GM03348 (cell line): ENCODE results near the gene PRPF6.
A peak's percentile ranks its signal among the peaks of the same experiment; 100 is the strongest.

Experiments
- DNase-seq: peaks from one replicate; pipeline ENCODE4 v3.0.0; 2012; ENCODE audit warnings: low spot score

The PRPF6 gene

DNA sequence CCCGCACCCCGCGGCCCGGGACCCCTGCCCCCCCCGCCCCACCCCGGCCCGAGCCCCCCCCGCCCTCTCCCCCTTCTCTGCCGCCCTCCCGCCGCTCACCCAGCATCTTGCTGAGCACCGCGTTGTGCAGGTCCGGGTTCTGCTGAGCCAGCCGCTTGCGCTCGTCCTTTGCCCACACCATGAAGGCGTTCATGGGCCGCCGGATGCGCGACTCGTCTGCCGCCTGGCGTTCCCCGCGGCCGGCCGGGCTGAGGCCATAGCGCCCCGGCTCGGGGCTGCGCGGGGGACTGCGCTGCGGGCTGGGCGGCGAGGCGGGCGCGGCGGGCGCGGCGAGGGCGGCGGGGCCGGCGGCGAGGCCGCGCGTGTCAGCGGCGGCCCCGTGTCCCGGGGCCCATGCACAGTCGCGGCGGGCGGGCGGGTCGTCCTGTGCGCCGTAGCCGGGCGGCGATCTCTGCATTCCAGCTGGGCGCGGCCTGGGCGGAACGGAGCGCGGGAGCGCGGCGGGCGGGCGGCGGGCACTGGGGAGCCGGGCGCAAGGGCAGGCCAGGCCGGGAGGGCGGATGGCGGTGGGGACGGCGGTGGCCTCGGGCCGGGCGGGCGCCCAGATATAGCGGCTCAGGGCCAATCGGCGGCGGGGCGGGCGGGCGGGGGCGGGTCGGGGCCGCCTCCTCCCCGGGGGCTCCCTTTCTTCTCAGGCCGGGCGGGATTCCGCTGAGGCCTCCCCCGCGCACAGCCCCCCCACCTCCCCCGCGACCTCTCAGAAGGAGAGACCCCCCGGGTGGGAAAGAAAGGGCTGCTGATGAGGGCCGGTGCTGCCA is 68.3 kb downstream of the PRPF6 start, which contains the start of gene SOX18:
Gene SOX18 (minus strand): TSS at position 580 of the 818 bp plus-strand sequence. CDS start 123 bp downstream, at position 457.
- DNase-seq = peak; percentile 54

DNA sequence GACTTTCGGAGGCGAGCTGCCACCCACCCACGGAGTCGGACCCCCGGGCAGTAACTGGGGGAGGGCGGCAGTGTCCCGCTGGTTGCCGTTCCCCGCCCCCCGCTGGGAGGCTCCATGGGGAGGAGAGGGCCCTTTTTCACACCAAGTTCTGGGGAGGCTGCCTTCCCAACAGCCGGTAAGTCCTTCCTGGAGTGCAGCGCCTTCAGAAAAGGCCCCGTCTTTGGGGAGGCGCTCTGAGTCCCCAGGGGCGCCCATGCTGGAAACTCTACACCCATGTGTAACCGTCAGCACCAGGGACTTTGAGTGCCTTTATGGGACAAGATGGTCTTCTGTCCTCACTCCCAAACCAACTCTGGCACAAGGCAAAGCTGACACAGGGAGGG is 68.9 kb downstream of the PRPF6 start:
- no peak for DNase-seq

DNA sequence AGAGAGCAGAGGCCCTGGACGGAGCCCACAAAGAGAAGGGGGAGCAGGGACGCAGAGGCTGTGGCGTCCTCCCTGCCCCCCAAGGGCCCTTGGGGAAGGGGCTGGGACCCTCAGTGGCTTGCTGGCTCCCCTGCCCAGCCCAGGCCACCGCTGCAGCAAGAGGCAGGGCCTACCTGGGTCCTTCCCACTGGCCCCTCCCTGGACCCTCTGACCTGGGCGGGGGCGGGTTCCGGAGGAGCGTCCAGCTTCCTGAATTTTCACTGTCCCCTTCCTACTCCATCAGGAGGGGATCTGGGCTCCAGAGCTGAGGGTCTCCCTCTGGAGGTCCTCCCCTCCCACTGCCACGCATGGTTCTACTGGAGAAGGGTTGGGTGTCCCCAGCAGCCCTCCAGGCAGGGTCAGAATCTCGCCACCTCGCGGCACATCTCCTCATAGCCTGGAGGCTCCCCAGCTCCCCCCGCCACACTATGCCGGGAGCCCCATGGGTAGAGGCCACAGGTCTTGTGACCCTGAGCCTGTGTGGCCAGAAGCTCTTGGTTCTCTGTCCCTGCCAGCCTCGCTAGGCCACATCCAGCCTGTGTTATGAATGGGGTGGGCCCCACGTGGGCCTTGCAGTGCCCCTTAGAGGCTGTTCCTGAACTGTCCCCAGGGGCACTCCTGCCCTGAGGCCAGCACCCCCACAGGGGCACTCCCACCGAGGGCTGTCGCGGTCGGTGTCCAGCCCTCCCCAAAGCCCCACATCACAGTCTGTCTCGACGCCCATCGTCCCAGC is 69.5 kb downstream of the PRPF6 start:
- no peak for DNase-seq

- no peak for DNase-seq
Measured at GRCh38 chr20:64051033-64051452, 70.1 kb downstream of the PRPF6 start.

- DNase-seq = no peak
Measured at GRCh38 chr20:64051561-64052325, 70.8 kb downstream of the PRPF6 start.

- no peak for DNase-seq
Measured at GRCh38 chr20:64052326-64052722, 71.4 kb downstream of the PRPF6 start.

GRCh38 chr20:64052987-64053840 is 72.3 kb downstream of the PRPF6 start:
- DNase-seq = no peak

- DNase-seq = no peak
Measured at GRCh38 chr20:64053841-64054661, 73.1 kb downstream of the PRPF6 start.

DNA sequence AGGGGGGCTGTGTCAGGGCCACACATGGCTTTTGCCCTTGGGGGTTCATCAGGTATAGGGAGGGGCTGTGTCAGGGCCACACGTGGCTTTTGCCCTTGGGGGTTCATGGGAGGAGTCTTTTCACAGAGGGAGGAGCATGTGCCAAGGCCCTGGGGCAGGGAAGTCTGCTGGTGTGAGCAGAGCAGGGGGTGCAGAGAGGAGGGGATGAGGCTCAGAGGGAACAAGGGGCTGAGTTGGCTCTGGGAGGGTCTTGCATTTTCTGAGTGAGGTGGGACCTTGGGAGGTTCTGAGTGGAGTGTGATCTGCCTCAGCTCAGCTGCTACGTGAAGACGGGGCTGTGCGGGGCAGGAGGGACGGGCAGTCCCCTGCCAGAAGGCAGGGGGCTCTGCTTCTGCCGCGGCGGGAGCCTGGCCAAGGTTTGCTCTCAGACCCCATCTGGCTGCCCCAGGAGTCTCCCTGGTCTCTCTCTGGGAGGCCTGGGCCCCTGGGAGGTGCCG is 74.5 kb downstream of the PRPF6 start:
- DNase-seq = no peak

- no peak for DNase-seq
Measured at GRCh38 chr20:64055893-64056638, 75.1 kb downstream of the PRPF6 start.

DNA sequence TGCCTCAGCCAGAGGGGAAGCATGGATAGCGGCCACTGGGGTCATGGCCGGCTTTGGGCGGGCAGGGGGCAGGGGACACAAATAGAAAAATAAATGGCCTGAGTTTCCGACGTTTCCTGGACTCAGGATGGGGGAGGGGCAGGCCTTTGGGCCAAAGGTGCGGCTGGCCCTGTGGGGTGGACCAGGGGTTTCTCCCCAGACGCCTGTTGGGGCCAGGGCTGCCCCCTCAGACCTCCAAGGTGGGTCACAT is 75.6 kb downstream of the PRPF6 start:
- no peak for DNase-seq

GRCh38 chr20:64056889-64057627 is 76.1 kb downstream of the PRPF6 start:
- no peak for DNase-seq

DNA sequence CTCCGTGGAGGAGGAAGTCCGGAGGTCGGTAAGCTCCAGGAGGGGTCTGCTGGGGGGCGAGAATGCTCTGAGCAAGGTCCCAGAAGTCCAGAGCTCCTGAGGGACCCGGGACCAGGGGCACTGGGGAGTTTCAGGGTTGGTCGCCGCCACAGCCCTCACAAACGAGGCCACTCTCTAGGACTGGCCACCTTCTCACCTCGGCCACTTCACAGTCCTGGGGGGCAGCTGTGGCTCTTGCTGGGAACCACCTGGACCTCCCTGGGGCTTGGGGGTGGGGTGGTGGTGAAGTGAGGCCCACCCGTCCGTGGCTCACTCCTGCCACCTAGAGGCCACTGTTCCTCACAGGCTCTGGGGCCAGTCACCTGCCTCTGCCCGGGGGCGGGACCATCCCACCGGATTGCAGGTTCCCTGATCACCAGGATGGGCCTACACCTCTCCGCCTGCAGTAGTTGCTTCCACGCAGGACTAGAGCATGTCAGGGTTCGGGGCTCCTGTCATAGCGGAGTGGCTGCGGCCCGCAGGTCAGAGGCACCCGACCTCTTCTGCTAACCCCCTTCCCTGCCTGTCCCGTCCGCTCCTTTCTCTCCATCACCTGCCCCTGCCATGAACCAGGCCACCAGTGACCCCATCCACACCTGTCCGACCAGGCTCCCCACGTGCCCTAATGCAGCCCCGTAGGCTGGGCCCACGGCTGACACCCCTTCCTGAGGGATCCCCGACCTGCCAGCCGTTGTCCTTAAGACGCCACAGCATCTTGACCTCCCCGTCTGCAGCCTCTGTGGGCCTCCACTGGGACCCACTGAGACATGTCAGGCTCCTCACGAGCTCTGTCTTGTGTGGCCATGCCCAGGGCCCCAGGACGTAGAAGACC is 76.9 kb downstream of the PRPF6 start:
- DNase-seq = peak; percentile 88

- no peak for DNase-seq
Measured at GRCh38 chr20:64058536-64058935, 77.6 kb downstream of the PRPF6 start.

DNA sequence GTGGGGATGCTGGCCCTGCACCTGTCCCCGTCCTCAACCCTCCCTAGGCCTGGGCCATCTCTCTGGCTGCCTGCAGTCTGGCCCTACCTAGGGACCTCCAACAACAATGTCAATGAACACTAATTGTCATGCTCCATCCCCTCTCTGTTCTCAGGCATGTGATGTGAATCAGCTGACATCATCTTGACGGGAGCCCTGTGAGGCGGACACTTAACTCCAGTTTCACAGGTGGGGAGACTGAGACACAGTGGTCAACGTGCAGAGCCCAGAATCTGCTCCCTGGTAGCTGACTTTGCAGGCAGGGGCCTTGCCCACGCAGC is 81.3 kb downstream of the PRPF6 start:
- DNase-seq = no peak

DNA sequence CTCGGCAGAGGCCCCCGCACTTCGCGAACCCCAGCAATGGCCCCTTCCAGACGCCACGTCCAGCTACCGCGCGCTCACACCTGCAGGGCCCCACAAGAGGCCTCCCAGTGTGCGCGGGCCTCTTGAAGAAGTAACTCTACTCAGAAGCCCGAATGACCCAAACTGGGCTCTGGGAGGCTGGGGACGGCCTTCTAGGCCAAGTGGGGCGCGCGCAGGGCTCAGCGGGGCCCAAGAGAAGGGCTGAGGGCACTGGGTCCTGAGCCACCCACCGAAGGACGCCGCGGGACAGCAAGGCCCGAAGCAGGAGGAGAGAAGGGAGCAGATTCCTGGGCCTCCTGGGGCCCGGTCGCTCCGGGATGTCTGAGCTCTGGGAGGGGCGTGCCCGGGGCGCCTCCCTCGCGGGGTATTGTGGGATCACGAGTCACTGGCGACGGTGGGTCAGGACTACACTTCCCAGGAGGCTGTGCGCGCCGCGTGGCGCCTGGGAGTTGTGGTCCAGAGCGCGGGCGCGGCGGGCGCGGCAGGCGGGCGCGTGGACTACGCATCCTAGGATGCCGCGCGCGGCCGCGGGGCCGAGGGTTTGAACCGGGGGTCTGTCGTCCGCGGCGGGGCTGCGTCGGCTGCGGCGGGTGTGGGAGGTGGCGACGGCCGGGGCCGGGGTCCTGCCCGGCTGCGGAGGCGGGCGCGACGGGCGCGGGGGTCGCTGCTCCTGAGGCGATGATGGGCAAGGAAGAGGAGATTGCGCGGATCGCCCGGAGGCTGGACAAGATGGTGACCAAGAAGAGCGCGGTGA is 81.9 kb downstream of the PRPF6 start, which contains the start of gene TCEA2:
Gene TCEA2 (plus strand): TSS at position 603 of the 793 bp plus-strand sequence. CDS start 115 bp downstream, at position 718.
- DNase-seq = peak; percentile 99

GRCh38 chr20:64063389-64064144 is 82.6 kb downstream of the PRPF6 start:
- DNase-seq = peak; percentile 68
